HG03097 (cell line): ENCODE data around the gene RMND5A.

Experiments used
- ATAC-seq: cut with Tn5 transposase; IDR thresholded peaks from one replicate; pipeline ENCODE4 v1.9.1; 2021; ENCODE audit not compliant: unreplicated experiment, low FRiP score

RMND5A gene

GRCh38 chr2:86719637-86720539 lies at the start of gene RMND5A:
Gene RMND5A (plus strand): TSS chr2:86720291. CDS start chr2:86720668, 377 bp downstream.
- peak; percentile 90 for ATAC-seq

- no peak for ATAC-seq
These were observed 48.6 kb upstream of the RMND5A start for GRCh38 chr2:86671337-86671981.

DNA sequence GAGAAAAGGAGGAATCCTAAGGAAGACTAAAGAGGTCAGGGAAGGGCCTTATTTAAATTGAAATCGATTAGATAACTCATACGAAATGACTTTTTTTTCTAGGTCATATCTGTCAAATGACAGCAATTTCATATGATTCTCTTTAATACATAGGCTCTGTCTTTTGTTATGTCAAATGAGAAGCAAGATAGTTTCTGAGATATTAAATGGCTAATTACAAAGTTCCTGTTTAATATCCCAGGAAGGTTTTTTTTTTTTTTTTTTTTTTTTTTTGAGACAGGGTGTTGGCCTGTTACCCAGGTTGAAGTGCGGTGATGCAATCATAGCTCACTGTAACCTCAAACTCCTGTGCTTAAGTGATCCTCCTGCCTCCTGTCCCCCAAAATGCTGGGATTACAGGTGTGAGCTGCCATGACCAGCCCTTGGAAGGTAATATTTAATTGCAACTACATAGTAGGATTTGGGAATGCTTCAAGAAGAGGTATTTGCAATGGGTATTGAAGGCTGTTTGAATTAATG lies 48.0 kb upstream of the RMND5A start:
- ATAC-seq = no peak

GRCh38 chr2:86673011-86673410 lies 47.1 kb upstream of the RMND5A start:
- ATAC-seq = no peak

GRCh38 chr2:86673986-86674670 lies 46.0 kb upstream of the RMND5A start:
- ATAC-seq = no peak

DNA sequence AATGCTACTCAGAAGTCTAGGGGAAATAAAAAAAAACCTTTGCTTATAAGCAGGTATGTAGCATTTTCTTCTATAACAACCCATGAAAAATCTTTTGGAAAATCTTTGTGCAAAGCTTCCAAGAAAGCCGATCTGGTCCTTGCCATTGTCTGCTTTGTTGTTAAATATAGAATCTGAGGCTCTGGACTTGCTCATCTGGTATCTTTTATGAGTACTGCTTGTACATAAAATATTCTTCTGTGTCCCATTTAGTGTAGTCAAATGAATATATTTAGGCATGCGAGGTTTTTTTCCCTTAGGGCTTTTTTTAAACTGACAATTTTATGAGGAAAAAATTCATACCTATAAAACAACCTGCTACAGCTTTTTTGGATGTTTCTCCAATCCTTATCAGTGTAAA lies 45.0 kb upstream of the RMND5A start:
- ATAC-seq = no peak

DNA sequence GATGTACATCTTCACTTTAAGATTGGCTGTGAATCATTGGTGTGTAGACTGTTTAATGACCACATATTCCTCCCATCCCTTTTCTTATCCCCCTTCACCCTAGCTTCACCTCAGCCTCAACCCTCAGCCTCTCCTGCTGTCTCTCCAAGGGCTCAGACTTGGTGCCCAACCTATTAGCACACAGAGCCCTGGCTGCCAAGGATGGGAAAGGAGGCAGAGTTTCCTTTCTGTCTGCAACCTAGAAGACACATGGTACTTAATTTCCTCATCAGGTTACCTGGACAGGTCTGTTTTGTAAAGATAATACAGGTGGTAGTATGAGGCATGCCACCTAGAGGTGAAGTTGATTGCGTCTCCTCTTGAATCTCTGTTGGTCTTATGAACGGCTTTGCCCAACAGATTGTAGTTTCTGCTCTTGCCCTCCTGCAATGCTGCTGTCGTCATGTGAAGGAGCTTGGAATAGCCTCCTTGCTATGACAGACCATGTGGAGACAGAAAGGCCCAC lies 44.5 kb upstream of the RMND5A start:
- ATAC-seq = no peak

GRCh38 chr2:86677816-86678215 lies 42.3 kb upstream of the RMND5A start:
- no peak for ATAC-seq

DNA sequence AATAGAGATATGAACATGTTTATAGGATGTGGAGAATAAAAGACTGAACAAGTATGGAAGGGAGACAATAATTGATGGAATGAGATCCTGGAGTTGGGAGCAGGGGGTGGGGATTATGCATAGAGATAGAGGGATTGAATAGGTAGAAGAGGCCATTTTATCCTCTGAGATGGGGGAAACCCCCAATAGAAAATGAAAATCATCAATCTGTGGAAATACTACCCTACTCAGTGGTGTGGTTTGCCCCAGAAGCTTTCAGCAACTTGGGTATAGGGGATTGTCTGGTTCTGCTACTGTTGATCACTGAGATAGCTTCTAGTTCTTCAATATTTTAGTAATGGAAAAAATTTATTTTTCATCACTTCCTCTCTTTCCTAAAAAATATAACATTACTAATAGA lies 41.1 kb upstream of the RMND5A start:
- no peak for ATAC-seq

GRCh38 chr2:86685351-86685750 lies 34.7 kb upstream of the RMND5A start:
- ATAC-seq = no peak

DNA sequence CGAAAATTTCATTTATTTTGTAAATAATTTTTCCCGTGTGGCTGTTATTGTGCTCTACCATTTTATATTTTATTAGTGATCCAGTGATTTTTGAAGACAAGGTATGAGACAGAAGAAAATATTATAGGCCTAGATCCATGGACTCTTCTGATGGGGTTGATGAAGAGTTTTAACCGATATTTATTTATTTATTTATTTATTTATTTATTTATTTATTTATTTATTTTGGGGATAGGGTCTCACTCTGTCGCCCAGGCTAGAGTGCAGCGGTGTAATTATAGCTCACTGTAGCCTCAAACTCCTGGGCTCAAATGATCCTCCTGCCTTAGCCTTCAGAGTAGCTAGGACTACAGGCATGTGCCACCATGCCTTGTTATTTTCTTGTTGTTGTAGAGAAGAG lies 33.6 kb upstream of the RMND5A start:
- ATAC-seq = no peak

GRCh38 chr2:86686905-86687304 lies 33.2 kb upstream of the RMND5A start:
- no peak for ATAC-seq

- ATAC-seq = no peak
These were observed 24.9 kb upstream of the RMND5A start for GRCh38 chr2:86695053-86695691.

DNA sequence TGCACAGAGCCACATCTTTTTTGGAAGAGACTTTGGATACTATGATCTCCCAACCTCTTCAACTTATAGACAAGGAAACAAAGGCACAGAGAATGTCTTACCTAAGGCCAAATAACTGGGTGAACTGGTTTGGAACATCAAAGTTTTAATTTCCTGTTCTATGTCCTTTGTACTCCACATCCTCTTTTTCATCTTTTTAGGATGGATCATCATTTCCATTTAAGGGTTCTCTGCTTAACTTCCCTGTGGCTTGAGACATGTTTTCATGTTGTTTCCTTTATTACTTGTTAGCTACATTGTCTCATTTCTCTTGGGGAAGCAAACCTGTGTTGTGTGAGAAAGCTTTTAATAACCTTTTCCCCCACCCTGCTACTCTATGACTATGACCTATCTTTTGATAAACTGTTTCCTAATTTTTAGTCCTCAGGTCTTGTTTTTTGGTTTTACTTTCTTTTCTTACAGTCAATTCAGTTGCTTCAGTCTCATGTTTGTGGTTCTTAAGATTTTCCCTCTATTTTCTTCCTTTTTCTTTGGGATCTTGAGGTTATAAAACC lies 22.5 kb upstream of the RMND5A start:
- ATAC-seq = no peak

GRCh38 chr2:86700690-86701089 lies 19.4 kb upstream of the RMND5A start:
- no peak for ATAC-seq

- ATAC-seq = no peak
These were observed 16.3 kb upstream of the RMND5A start for GRCh38 chr2:86703704-86704361.

GRCh38 chr2:86704459-86704971 lies 15.6 kb upstream of the RMND5A start:
- ATAC-seq = no peak

- ATAC-seq = no peak
These were observed 13.9 kb upstream of the RMND5A start for GRCh38 chr2:86706220-86706619.

GRCh38 chr2:86706935-86707334 lies 13.2 kb upstream of the RMND5A start:
- no peak for ATAC-seq
